Endothelial cell of umbilical vein (primary cell): ENCODE data around the gene SEMA7A. TPM values are rescaled to one million over a fixed set of nuclear protein-coding genes. Genes with fewer than 3 reads are reported as not detected.

Experiments used
- BruUV-seq: library from RNA; stranded (reverse); fragments of 400-500 nt; replicated peaks from 2 replicates; lab custom pipeline; 2021; lab: Mats Ljungman, UMichigan
- CTCF ChIA-PET: fragments of 300-600, 350-600 bp; sonication (Branson Sonifier 250); formaldehyde crosslinking; loops from one replicate; lab custom pipeline; 2021; ENCODE audit warnings: antibody characterized with exemption, inconsistent platforms; lab: Charles Lee
- POLR2A ChIA-PET: fragments of 300-600, 350-600 bp; sonication (Branson Sonifier 250); formaldehyde crosslinking; loops from one replicate; lab custom pipeline; 2021; ENCODE audit warnings: antibody characterized with exemption, inconsistent platforms; lab: Charles Lee
- DNase-seq: peaks from one replicate; pipeline ENCODE4 v3.0.0-alpha.2; 2011; ENCODE audit warnings: low read depth, low spot score
- FAIRE-seq: peaks from 2 replicates; lab custom pipeline; 2011; peaks lifted over from hg19 to GRCh38; lab: Jason Lieb, UNC
- H2AFZ ChIP-seq: 2 replicates; pipeline ENCODE4 v1.6.0; 2012; ENCODE audit warnings: low read depth, low read length, control low read depth, inconsistent platforms
- H3K27ac ChIP-seq: 2 replicates; pipeline ENCODE4 v1.5.1; 2011; ENCODE audit warnings: low read depth, mild to moderate bottlenecking, control low read depth, low read length, moderate library complexity; ENCODE audit not compliant: insufficient read depth
- H3K27me3 ChIP-seq, 2 experiments: 2 replicates each; pipeline versions ENCODE4 v1.6.0 to v1.6.1; 2011; ENCODE audit warnings: low read length in 2 of 2, mixed read lengths in 1 of 2; ENCODE audit not compliant: control insufficient read depth in 2 of 2, insufficient read depth in 2 of 2
- H3K36me3 ChIP-seq, 2 experiments: 2 replicates in 1 of 2; 3 replicates in 1 of 2; pipeline ENCODE4 v1.5.1; 2011; ENCODE audit warnings: low read length in 2 of 2, mild to moderate bottlenecking in 1 of 2, moderate library complexity in 1 of 2; ENCODE audit not compliant: control insufficient read depth in 2 of 2, insufficient read depth in 2 of 2; ENCODE audit errors: extremely low read depth in 1 of 2
- H3K4me1 ChIP-seq: 3 replicates; pipeline ENCODE4 v1.5.1; 2011; ENCODE audit warnings: mild to moderate bottlenecking, low read length; ENCODE audit not compliant: control insufficient read depth, insufficient read depth; ENCODE audit errors: extremely low read depth
- H3K4me2 ChIP-seq: 2 replicates; pipeline ENCODE4 v1.6.1; 2011; ENCODE audit warnings: low read length, control low read depth, mixed read lengths; ENCODE audit not compliant: insufficient read depth
- H3K4me3 ChIP-seq, 3 experiments: fragments of 200-600 bp in 1 of 3; sonication (generic), shearing (Covaris generic) in 1 of 3; replicated peaks in 1 of 3; 2 replicates each; pipeline ENCODE4 v1.5.1; 2011 to 2016; ENCODE audit warnings: control low read depth in 3 of 3, low read length in 3 of 3, mild to moderate bottlenecking in 2 of 3, inconsistent platforms in 1 of 3, low read depth in 1 of 3, moderate library complexity in 1 of 3; ENCODE audit not compliant: insufficient read depth in 1 of 3
- H3K79me2 ChIP-seq: 2 replicates; pipeline ENCODE4 v1.6.0; 2012; ENCODE audit warnings: low read length, inconsistent platforms; ENCODE audit not compliant: control insufficient read depth, insufficient read depth
- H3K9ac ChIP-seq: replicated peaks from 2 replicates; pipeline ENCODE3; 2011; ENCODE audit warnings: low read length, control low read depth; ENCODE audit not compliant: insufficient read depth; ENCODE audit errors: extremely low read depth
- H3K9me1 ChIP-seq: replicated peaks from 3 replicates; pipeline ENCODE4 v1.6.0; 2011; ENCODE audit warnings: mild to moderate bottlenecking, low read length; ENCODE audit not compliant: control insufficient read depth, insufficient read depth; ENCODE audit errors: extremely low read depth
- H3K9me3 ChIP-seq: replicated peaks from 2 replicates; pipeline ENCODE4 v1.5.1; 2012; ENCODE audit warnings: low read length, inconsistent platforms; ENCODE audit not compliant: control insufficient read depth, insufficient read depth
- H4K20me1 ChIP-seq: replicated peaks from 2 replicates; pipeline ENCODE3; 2011; ENCODE audit warnings: mild to moderate bottlenecking, low read length; ENCODE audit not compliant: control insufficient read depth, insufficient read depth; ENCODE audit errors: extremely low read depth
- CTCF ChIP-seq, 2 donors: IDR thresholded peaks; 1 replicate in 1 of 2; 2 replicates in 1 of 2; pipeline ENCODE4 v1.5.1; 2011; ENCODE audit warnings: low read length in 2 of 2, mild to moderate bottlenecking in 2 of 2, moderate library complexity in 2 of 2, control low read depth in 1 of 2, inconsistent platforms in 1 of 2, low read depth in 1 of 2; ENCODE audit not compliant: insufficient read depth in 1 of 2; ENCODE audit errors: extremely low read depth in 1 of 2
- EZH2 ChIP-seq: IDR thresholded peaks from 2 replicates; pipeline ENCODE4 v1.6.1; 2012; ENCODE audit warnings: borderline replicate concordance, low read depth, mild to moderate bottlenecking, moderate library complexity, low read length, inconsistent platforms; ENCODE audit not compliant: severe bottlenecking
- FOS ChIP-seq: IDR thresholded peaks from 2 replicates; pipeline ENCODE4 v1.6.1; 2011; ENCODE audit warnings: mild to moderate bottlenecking, low read length, moderate library complexity, borderline replicate concordance; ENCODE audit not compliant: insufficient read depth
- GATA2 ChIP-seq: IDR thresholded peaks from 2 replicates; pipeline ENCODE4 v1.7.0; 2011; ENCODE audit warnings: low read depth, mild to moderate bottlenecking, moderate library complexity, mixed read lengths, low read length; ENCODE audit not compliant: insufficient read length, insufficient read depth
- JUN ChIP-seq: IDR thresholded peaks from 2 replicates; pipeline ENCODE4 v1.6.1; 2011; ENCODE audit warnings: borderline replicate concordance, low read depth; ENCODE audit not compliant: insufficient read length, insufficient read depth
- MYC ChIP-seq: IDR thresholded peaks from one replicate; pipeline ENCODE4 v1.6.1; 2011; ENCODE audit warnings: mild to moderate bottlenecking, low read depth, low read length
- POLR2A ChIP-seq: IDR thresholded peaks from 2 replicates; pipeline ENCODE4 v1.6.1; 2012; ENCODE audit warnings: low read depth, mild to moderate bottlenecking, control low read depth, low read length
- POLR2AphosphoS5 ChIP-seq: IDR thresholded peaks from 2 replicates; pipeline ENCODE4 v1.6.1; 2012; ENCODE audit warnings: low read depth, mild to moderate bottlenecking, control low read depth, low read length, moderate library complexity; ENCODE audit not compliant: insufficient read depth
- dilution Hi-C: fragments of 300-500 bp; cut with MboI; formaldehyde crosslinking; loops from one replicate; pipeline ENCODE4 v1.15.0; 2019; ENCODE audit warnings: low sequenced_read_pairs; ENCODE audit not compliant: extremely low pct_ligation_motif_present
- intact Hi-C: fragments of 100-400 bp; cut with micrococcal nuclease; formaldehyde crosslinking; loops from one replicate; pipeline ENCODE4 v1.10.0; 2022
- polyA plus RNA-seq, 4 experiments: library from polyadenylated mRNA; depleted of rRNA in 3 of 4; stranded (reverse) in 3 of 4; unstranded in 1 of 4; fragments of >200 nt; gene quantifications; 2 replicates each; pipeline versions ENCODE4 v1.2.1 to v1.2.3, GENCODE V29; 2011 to 2012; ENCODE audit warnings: missing spikeins in 1 of 4
- total RNA-seq: library from RNA; stranded (reverse); gene quantifications from 2 replicates; pipeline ENCODE4 v1.2.3, GENCODE V29; 2021
- TF ChIP-seq, protein P1 (sequence below): IDR thresholded peaks from 2 replicates; pipeline ENCODE4 v1.6.1; 2011; ENCODE audit not compliant: insufficient read depth, insufficient read length

SEMA7A gene
- total and polyA plus RNA-seq, 2 donors (not counting 3 experiments of a cell fraction or from before 2014, with no cell fraction given): 1.7 to 2.0 TPM

- Histone ChIP-seq H2AFZ (no peak overlapping the region), H3K9ac (no peak overlapping the region), H3K36me3 (no peaks in the 10 kb centered on the region), H4K20me1 (no peaks in the 10 kb centered on the region), H3K4me2 (no peak overlapping the region), H3K4me1 (peaks cover 3% of the 10 kb centered on the region), H3K9me3 (no peaks in the 10 kb centered on the region), H3K27me3 (peaks cover 0 to 17% of the 10 kb centered on the region in 2 experiments), H3K79me2 (no peaks in the 10 kb centered on the region), H3K9me1 (no peaks in the 10 kb centered on the region), H3K27ac (no peak overlapping the region), H3K4me3 (no peak overlapping the region)
- TF ChIP-seq CTCF (IDR thresholded peaks at IDR 0.05; ENCODE audit: extremely low read depth in 1 of 2, insufficient read depth in 1 of 2, low read depth in 1 of 2, low read length in 2 of 2): no peak
- no peak for TF ChIP-seq MYC
- no peak for TF ChIP-seq EZH2
- TF ChIP-seq POLR2AphosphoS5: no peak
- TF ChIP-seq GATA2: no peak
- no peak for TF ChIP-seq POLR2A
- TF ChIP-seq, protein P1, sequence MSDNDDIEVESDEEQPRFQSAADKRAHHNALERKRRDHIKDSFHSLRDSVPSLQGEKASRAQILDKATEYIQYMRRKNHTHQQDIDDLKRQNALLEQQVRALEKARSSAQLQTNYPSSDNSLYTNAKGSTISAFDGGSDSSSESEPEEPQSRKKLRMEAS: no peak
- no peak for TF ChIP-seq JUN
- TF ChIP-seq FOS: no peak
- ChIA-PET POLR2A (no interaction called here), CTCF (no interaction called here)
- FAIRE-seq (no peak), DNase-seq (no peak)
- intact Hi-C loops: no loop called here
- no TSS peak for BruUV-seq
- dilution Hi-C loops: no loop called here
These were observed 27.2 kb downstream of the SEMA7A start for GRCh38 chr15:74406517-74406916.
